HUES48 (cell line): Measurements from ENCODE around the gene GRIN2A.

Experiments used
- H3K27ac ChIP-seq: one replicate; pipeline ENCODE4 v1.7.0; 2013; ENCODE audit warnings: low read depth, low read length, inconsistent platforms
- H3K27me3 ChIP-seq: 2 replicates; pipeline ENCODE4 v1.6.1; 2013; ENCODE audit warnings: mild to moderate bottlenecking, low read length; ENCODE audit not compliant: control insufficient read depth, insufficient read depth
- H3K36me3 ChIP-seq: 2 replicates; pipeline ENCODE4 v1.6.1; 2013; ENCODE audit warnings: low read length; ENCODE audit not compliant: control insufficient read depth, insufficient read depth
- H3K4me1 ChIP-seq: 2 replicates; pipeline ENCODE4 v1.6.1; 2013; ENCODE audit warnings: mild to moderate bottlenecking, low read length; ENCODE audit not compliant: control insufficient read depth, insufficient read depth
- H3K4me3 ChIP-seq: 2 replicates; pipeline ENCODE4 v1.5.1; 2013; ENCODE audit warnings: mild to moderate bottlenecking, low read depth, low read length
- H3K9ac ChIP-seq: 2 replicates; pipeline ENCODE4 v1.6.1; 2013; ENCODE audit warnings: mild to moderate bottlenecking, low read depth, low read length, moderate library complexity
- H3K9me3 ChIP-seq: 2 replicates; pipeline ENCODE4 v1.6.1; 2013; ENCODE audit warnings: low read length; ENCODE audit not compliant: control insufficient read depth, insufficient read depth

GRIN2A gene

DNA sequence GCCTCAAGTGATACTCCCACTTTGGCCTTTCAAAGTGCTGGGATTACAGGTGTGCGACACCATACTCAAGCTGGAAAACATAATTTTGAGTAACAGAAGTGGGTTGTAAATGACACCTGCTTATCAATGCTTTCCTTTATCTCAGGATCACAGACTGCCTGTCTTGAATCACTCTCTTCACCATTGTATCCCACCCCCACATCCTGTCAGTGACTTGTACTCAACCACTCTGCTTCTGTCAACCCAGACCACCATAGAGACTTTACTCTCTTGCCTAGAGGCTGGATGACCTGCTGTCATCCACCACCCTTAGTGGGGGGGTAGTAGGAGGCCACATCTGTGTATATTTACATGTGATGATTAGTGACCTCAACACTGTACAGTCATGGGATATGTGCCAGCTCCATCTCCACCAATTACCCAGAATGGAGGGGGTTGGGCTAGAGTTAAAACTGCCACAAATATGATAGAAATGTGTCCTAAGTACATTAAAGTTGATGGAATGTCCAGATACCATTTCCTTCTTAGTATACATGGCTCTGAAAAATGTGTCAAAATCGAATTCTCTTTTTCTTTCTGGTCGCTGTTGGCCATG lies 338.7 kb downstream of the GRIN2A start:
- no peaks in the 10 kb centered on the region for H3K9me3 ChIP-seq
- H3K9ac ChIP-seq = no peak overlapping the region
- no peaks in the 10 kb centered on the region for H3K27me3 ChIP-seq
- H3K36me3 ChIP-seq = no peaks in the 10 kb centered on the region
- peaks cover 4% of the 10 kb centered on the region for H3K4me1 ChIP-seq
- H3K27ac ChIP-seq = no peak overlapping the region
- H3K4me3 ChIP-seq = no peak overlapping the region

GRCh38 chr16:9840761-9841665 lies 341.2 kb downstream of the GRIN2A start:
- Histone ChIP-seq H3K9ac (no peak overlapping the region), H3K4me1 (peaks cover 21% of the 10 kb centered on the region), H3K36me3 (no peaks in the 10 kb centered on the region), H3K27ac (peak overlapping the region; percentile 37), H3K9me3 (no peaks in the 10 kb centered on the region), H3K4me3 (no peak overlapping the region), H3K27me3 (no peaks in the 10 kb centered on the region)

DNA sequence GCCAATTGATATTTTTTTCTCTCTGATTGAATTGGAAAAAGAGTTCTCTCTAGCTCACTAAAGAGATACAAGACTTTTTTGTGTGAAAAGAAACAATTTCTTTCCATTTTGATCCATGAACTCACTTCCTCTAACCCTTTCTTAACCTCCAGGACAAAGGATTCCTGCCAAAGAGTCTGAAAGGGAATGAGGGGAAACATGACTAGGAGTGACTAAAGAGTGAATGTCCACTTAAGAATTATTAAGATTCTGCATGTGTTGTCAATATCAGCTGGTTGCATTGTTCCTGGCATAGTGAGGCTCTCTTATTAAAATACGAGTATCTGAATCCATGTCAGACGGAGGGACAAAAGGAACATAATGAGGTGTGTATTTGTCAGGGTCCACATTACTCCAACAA lies 344.7 kb downstream of the GRIN2A start:
- H3K27me3 ChIP-seq = no peaks in the 10 kb centered on the region
- no peaks in the 10 kb centered on the region for H3K9me3 ChIP-seq
- no peak overlapping the region for H3K9ac ChIP-seq
- no peaks in the 10 kb centered on the region for H3K36me3 ChIP-seq
- H3K4me3 ChIP-seq = no peak overlapping the region
- no peak overlapping the region for H3K27ac ChIP-seq
- H3K4me1 ChIP-seq = peaks cover 24% of the 10 kb centered on the region

GRCh38 chr16:9836118-9836736 lies 346.0 kb downstream of the GRIN2A start:
- Histone ChIP-seq H3K9me3 (no peaks in the 10 kb centered on the region), H3K36me3 (no peaks in the 10 kb centered on the region), H3K4me3 (no peak overlapping the region), H3K27me3 (no peaks in the 10 kb centered on the region), H3K9ac (no peak overlapping the region), H3K27ac (no peak overlapping the region), H3K4me1 (peaks cover 24% of the 10 kb centered on the region)

- no peak overlapping the region for H3K4me3 ChIP-seq
- no peak overlapping the region for H3K27ac ChIP-seq
- H3K4me1 ChIP-seq = peaks cover 19% of the 10 kb centered on the region
- H3K9me3 ChIP-seq = no peaks in the 10 kb centered on the region
- no peaks in the 10 kb centered on the region for H3K27me3 ChIP-seq
- H3K9ac ChIP-seq = no peak overlapping the region
- H3K36me3 ChIP-seq = no peaks in the 10 kb centered on the region
Observed at GRCh38 chr16:9827062-9827752, 355.0 kb downstream of the GRIN2A start.

DNA sequence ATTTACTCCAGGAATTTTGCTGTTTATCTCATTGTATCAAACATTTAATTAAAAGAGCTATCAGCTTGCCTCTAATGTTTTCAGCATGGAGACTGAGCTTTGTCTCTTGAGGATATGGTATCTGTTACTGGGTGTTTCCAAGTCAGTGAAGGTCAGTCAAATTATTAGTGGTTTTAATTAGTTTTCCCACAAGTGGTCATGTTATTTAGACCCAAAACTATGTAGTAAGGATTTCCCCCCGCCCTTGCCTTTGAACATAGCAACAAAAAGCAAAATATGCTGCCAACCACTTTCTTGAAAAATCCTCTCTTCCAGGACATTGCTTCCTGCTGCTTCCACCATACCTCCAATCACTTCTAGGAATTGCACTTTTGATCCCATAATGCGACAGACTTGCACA lies 355.6 kb downstream of the GRIN2A start:
- Histone ChIP-seq H3K36me3 (no peaks in the 10 kb centered on the region), H3K27ac (no peak overlapping the region), H3K9ac (no peak overlapping the region), H3K4me1 (peaks cover 25% of the 10 kb centered on the region), H3K9me3 (no peaks in the 10 kb centered on the region), H3K4me3 (no peak overlapping the region), H3K27me3 (no peaks in the 10 kb centered on the region)

GRCh38 chr16:9824200-9825068 lies 357.8 kb downstream of the GRIN2A start:
- Histone ChIP-seq H3K27me3 (no peaks in the 10 kb centered on the region), H3K9ac (no peak overlapping the region), H3K9me3 (no peaks in the 10 kb centered on the region), H3K36me3 (no peaks in the 10 kb centered on the region), H3K27ac (no peak overlapping the region), H3K4me1 (peaks cover 46% of the 10 kb centered on the region), H3K4me3 (no peak overlapping the region)

- Histone ChIP-seq H3K27ac (no peak overlapping the region), H3K27me3 (no peaks in the 10 kb centered on the region), H3K36me3 (no peaks in the 10 kb centered on the region), H3K9me3 (no peaks in the 10 kb centered on the region), H3K4me3 (no peak overlapping the region), H3K4me1 (peaks cover 52% of the 10 kb centered on the region), H3K9ac (no peak overlapping the region)
Observed at GRCh38 chr16:9823510-9823909, 358.7 kb downstream of the GRIN2A start.

DNA sequence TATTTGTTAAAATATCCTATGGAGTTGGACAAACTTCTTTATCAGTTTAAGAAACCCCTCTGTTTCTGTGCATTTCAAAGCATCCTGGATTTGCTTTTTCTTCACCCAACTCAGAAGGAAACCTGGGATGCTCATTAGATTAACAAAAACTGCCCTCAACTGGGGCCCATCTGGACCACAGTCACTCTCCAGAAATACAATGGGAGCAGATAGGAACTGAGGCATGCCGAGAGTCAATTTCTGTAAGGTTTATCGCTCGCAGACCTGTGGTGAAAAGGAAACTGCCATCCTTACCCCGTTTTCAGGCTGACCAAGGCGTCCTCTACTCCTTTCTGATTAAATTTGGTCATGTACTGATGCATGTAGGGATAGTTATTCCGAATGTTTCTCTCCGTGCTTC lies 360.3 kb downstream of the GRIN2A start:
- Histone ChIP-seq H3K27me3 (no peaks in the 10 kb centered on the region), H3K4me3 (peak overlapping the region; percentile 38), H3K9ac (no peak overlapping the region), H3K9me3 (no peaks in the 10 kb centered on the region), H3K27ac (peak overlapping the region; percentile 85), H3K4me1 (peaks cover 58% of the 10 kb centered on the region), H3K36me3 (no peaks in the 10 kb centered on the region)

DNA sequence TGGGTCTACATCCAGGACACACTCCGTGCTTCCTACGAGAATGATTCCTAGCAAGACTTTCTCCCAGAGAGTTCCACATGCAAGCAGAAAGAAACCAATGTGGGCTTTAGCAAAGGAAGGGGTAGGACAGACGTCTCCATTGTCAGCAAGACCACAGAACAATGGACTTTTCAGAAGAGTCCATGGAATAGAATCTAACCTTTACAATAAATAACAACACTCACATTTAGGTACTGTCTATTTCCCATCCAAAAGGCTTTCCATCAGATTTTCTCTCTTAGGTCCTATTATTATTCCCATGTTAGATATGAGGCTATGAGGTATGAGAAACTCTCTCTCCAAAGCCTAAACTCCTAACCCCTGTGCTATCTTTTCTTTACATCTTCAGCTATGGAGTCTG lies 360.9 kb downstream of the GRIN2A start:
- Histone ChIP-seq H3K4me1 (peaks cover 59% of the 10 kb centered on the region), H3K9me3 (no peaks in the 10 kb centered on the region), H3K9ac (no peak overlapping the region), H3K27me3 (no peaks in the 10 kb centered on the region), H3K4me3 (no peak overlapping the region; the same call in 1 of the 2 replicates), H3K36me3 (no peaks in the 10 kb centered on the region), H3K27ac (peak overlapping the region; percentile 85)
